GM19193 (cell line): ENCODE measurements around the gene FYN.

Source experiments
- POLR2A ChIP-seq: IDR thresholded peaks from 4 replicates; pipeline ENCODE4 v1.6.1; 2011; ENCODE audit not compliant: insufficient read depth, insufficient read length; ENCODE audit errors: extremely low read depth

FYN gene

GRCh38 chr6:111890988-111891387 lies 17.7 kb upstream of the FYN start:
- TF ChIP-seq POLR2A, result no peak

- TF ChIP-seq POLR2A, result no peak
These were observed 15.9 kb upstream of the FYN start for GRCh38 chr6:111888928-111889695.

DNA sequence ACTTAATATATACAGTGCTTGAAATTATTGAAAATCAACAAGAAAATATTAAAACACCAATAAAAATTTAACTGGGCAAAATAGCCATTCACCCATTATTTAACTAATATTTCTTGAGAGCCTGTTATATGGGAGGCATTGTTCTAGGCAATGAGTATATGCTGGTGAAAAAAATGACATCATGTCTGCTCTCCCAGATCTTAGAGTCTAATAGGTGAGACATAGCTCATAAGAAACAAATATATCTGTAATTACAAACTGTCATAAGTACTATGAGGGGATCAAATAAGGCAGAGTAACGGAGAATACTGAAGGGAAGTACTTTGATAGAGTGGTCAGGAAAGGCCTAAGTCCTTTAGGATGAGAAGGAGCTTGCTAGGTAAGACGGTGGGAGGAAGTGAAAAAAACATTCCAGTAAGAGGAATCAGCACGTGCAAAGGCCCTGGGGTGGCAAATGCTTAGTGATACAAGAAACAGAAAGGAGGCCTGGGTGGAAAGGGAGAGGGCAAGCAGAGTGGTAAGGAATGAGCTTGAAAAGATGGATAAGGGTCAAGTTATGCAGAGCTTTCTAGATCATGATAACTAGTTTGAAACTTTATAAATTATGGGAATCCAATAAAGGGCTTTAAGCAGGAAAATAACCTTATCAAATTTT lies 12.2 kb upstream of the FYN start:
- no peak for TF ChIP-seq POLR2A

DNA sequence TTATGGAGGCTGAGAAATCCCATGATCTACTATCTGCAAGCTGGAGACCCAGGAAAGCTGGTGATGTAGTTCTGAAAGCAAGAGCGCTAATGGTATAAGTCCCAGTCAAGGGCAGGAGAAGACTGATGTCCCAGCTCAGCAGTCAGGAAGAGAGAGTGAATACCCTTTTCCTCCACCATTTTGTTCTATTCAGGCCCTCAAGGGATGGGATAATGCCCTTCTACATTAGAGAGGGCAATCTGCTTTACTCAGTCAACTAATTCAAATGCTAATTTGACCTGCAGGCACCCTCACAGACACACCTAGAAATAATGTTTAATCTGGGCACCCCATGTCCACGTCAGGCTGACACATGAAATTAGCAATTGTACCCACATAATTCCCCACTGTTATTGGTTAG lies 10.8 kb upstream of the FYN start:
- TF ChIP-seq POLR2A, result no peak

- no peak for TF ChIP-seq POLR2A
These were observed 7.1 kb upstream of the FYN start for GRCh38 chr6:111880181-111880888.

DNA sequence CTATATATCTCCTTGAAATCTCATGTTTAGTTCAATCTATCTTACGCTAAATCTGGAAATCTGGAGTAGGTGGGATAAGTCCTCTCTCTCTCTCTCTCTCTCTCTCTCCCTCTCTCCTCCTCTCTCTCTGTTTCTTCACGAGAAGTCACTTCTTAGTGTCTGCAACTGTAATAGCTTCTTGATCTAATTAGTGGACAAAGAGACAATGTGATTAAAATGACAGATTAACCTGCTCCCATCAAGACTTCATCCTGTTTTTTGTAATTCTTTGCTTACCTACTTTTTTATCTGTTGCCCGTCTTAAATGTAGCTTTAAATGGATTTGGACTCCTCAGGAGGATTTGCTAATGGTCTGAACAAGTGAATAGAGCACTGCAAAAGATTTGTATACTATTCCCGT lies 2.5 kb upstream of the FYN start:
- TF ChIP-seq POLR2A, result no peak

DNA sequence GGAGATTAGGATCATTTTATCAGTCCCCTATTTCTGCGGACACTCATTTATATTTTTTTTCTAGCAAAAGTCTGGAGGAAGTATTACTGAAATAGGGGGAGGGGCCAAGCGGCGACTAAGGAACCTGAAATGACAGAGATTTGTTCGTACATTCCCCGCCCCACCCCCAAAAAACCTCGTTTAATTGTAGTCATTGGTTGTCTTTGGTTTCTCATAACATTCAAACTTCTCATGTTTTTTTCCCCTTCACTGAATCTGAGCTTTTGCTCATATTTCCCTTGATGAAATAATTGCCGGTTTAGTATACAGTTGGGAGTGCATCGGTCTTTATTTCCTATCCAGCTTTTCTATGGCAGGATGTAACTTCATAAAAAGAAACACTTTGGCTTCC lies 768 bp upstream of the FYN start:
- TF ChIP-seq POLR2A, result no peak

DNA sequence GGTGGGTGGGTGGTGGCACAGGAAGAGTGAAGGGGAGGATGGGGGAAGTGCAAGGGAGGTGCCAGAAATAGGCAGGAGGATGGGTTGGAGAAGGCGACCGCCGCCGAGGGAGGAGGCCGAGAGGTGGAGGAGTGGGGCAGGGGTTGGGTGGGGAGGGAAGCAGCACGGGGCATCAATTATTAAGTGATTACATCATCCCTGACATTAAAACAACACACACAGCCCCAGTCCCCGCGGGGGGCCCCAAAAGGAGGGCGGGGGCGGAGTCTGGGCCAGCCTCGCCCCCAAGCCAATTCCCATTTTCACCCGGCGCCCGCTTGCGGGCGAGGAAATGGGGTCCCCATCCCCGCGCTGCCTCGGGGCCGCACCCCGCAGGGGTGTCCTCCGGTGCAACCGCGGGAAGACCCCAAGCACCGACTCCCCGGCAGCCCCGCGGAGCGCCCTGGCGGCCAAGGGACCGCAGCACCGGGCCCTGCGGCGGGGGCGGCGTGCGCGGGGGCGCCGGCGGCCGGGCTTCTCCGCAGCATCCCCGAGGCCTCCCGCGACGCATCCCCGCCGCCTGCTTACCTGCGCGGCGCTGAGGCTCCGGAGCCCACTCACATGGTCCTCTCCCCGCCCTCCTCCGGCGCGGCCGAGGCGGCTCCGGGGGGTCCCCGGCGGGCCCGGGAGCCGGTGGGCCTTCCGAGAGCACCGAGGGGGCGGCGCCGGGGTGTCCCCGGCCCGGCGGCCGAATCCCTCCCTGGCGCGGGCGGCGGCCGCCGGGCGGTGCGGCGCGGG lies 663 bp downstream of the FYN start:
- TF ChIP-seq POLR2A, result no peak

DNA sequence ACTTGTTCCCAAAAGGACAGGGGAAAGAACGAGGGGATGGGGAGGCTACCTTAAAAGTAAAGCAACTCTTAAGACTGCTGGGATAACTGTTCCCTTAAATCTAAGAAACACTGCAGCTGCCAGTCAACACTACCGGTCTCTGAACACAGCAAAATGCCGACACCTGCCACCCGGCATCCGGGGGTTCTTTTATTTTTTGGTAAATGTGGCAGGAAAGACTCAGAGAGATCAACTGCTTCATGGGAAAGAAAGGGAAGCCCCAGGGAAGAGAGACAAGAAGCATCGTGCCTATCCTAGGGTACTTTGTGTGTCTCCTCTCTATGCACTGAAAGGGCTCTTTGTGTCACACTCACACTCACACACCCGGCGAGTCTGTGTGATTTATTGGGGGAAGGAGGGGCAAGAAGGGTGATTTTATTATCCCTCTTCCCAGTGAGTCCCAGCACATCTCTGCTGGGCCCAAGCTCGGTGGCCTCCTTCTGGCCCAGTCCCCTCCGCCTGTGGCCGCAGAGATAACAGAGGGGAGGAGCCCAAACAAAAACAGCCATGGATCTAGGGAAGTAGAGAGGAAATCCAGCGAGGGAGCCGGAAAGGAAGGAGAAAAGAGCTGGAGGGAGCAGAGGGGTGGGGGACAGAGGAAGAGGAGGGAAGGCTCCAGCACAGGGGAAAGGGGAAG lies 1.4 kb downstream of the FYN start:
- no peak for TF ChIP-seq POLR2A

DNA sequence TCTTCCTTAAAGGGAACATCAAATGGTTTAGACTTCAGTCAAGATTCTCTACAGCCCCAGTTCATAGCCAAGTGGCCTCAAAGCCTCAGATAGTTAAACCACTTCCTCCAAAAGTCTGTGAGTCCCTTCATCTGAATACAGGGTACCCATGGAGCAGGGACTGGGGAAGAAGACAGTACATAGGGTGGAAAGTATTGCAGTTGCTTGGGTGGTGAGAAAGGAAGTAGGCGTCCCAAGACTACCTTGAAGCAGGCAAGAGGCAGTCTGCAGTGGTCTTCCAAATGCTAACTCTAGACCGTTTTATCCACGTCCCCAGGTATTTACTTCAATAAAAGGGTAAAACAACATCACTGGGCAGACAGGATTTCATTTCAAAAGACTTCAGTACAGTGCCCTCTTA lies 2.0 kb downstream of the FYN start:
- no peak for TF ChIP-seq POLR2A

DNA sequence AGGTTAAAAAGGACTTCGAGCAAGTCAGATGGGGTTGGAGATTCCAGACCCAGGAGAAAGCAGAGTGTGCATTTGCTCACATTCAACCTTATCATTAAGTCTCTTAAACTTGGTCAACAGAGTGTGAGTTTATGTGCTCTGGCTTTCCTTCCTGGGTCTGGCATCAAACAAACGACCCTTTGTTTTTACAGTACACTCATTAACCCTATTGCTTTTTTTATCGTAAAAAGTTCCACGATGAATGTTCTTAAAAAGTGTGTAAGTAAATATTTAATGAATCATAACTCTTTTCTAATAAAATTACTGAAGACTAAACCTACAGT lies 2.5 kb downstream of the FYN start:
- no peak for TF ChIP-seq POLR2A

GRCh38 chr6:111870051-111870741 lies 3.1 kb downstream of the FYN start:
- TF ChIP-seq POLR2A, result no peak

- TF ChIP-seq POLR2A, result no peak
These were observed 6.4 kb downstream of the FYN start for GRCh38 chr6:111866857-111867256.

- TF ChIP-seq POLR2A, result no peak
These were observed 7.2 kb downstream of the FYN start for GRCh38 chr6:111865909-111866546.
